Neural cell (in vitro differentiated cells): ENCODE measurements around the gene ZNHIT1.

ENCODE experiments used
- EP300 ChIP-seq: fragments of 450-650 bp; conservative IDR thresholded peaks from 2 replicates; pipeline ENCODE4 v1.6.1; 2014; ENCODE audit warnings: antibody characterized with exemption, mild to moderate bottlenecking, moderate library complexity; ENCODE audit not compliant: poor library complexity, severe bottlenecking
- EZH2 ChIP-seq: fragments of 200-600, 300-800 bp; shearing (Covaris generic), sonication (generic); IDR thresholded peaks from 2 replicates; pipeline ENCODE4 v1.6.1; 2014; ENCODE audit warnings: antibody characterized with exemption, low read length, borderline replicate concordance, mild to moderate bottlenecking; ENCODE audit not compliant: insufficient read depth, poor library complexity, severe bottlenecking
- POLR2AphosphoS5 ChIP-seq: IDR thresholded peaks from 2 replicates; pipeline ENCODE4 v1.6.1; 2012
- RAD21 ChIP-seq: fragments of 450-650 bp; conservative IDR thresholded peaks from 2 replicates; pipeline ENCODE4 v1.6.1; 2014; ENCODE audit warnings: antibody characterized with exemption, mild to moderate bottlenecking, moderate library complexity
- SMC3 ChIP-seq: fragments of 450-650 bp; conservative IDR thresholded peaks from 2 replicates; pipeline ENCODE4 v1.6.1; 2014; ENCODE audit warnings: antibody characterized with exemption, mild to moderate bottlenecking, moderate library complexity; ENCODE audit not compliant: poor library complexity
- TAF1 ChIP-seq: IDR thresholded peaks from 2 replicates; pipeline ENCODE4 v1.6.1; 2012; ENCODE audit warnings: low read depth
- TF ChIP-seq, protein P1 (sequence below): IDR thresholded peaks from 2 replicates; pipeline ENCODE4 v1.6.1; 2012; ENCODE audit warnings: borderline replicate concordance
- TF ChIP-seq, protein P2 (sequence below): fragments of 450-650 bp; IDR thresholded peaks from 2 replicates; pipeline ENCODE4 v1.5.1; 2014; ENCODE audit warnings: antibody characterized with exemption, mild to moderate bottlenecking, moderate library complexity; ENCODE audit not compliant: poor library complexity, severe bottlenecking

DNA sequence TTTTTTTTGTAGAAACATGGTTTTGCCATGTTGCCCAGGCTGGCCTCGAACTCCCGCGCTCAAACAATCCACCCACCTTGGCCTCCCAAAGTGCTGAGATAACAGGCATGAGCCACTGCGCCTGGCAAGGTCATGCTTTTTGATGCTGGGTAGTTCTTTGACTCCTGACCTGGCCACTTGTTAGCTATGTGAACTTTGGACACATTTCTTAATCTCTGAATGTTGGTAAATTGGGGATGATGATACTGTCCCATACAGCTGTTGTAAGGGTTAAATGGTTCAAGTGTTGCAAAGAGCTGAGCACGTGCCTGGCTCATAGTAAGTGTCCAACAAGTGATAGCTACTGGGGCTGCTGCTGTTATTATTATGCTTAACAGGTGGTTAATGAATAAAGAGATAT, 2.3 kb downstream of the ZNHIT1 start:
- TF ChIP-seq, protein P1, sequence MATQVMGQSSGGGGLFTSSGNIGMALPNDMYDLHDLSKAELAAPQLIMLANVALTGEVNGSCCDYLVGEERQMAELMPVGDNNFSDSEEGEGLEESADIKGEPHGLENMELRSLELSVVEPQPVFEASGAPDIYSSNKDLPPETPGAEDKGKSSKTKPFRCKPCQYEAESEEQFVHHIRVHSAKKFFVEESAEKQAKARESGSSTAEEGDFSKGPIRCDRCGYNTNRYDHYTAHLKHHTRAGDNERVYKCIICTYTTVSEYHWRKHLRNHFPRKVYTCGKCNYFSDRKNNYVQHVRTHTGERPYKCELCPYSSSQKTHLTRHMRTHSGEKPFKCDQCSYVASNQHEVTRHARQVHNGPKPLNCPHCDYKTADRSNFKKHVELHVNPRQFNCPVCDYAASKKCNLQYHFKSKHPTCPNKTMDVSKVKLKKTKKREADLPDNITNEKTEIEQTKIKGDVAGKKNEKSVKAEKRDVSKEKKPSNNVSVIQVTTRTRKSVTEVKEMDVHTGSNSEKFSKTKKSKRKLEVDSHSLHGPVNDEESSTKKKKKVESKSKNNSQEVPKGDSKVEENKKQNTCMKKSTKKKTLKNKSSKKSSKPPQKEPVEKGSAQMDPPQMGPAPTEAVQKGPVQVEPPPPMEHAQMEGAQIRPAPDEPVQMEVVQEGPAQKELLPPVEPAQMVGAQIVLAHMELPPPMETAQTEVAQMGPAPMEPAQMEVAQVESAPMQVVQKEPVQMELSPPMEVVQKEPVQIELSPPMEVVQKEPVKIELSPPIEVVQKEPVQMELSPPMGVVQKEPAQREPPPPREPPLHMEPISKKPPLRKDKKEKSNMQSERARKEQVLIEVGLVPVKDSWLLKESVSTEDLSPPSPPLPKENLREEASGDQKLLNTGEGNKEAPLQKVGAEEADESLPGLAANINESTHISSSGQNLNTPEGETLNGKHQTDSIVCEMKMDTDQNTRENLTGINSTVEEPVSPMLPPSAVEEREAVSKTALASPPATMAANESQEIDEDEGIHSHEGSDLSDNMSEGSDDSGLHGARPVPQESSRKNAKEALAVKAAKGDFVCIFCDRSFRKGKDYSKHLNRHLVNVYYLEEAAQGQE: no peak
- no peak for TF ChIP-seq POLR2AphosphoS5
- TF ChIP-seq, protein P2, sequence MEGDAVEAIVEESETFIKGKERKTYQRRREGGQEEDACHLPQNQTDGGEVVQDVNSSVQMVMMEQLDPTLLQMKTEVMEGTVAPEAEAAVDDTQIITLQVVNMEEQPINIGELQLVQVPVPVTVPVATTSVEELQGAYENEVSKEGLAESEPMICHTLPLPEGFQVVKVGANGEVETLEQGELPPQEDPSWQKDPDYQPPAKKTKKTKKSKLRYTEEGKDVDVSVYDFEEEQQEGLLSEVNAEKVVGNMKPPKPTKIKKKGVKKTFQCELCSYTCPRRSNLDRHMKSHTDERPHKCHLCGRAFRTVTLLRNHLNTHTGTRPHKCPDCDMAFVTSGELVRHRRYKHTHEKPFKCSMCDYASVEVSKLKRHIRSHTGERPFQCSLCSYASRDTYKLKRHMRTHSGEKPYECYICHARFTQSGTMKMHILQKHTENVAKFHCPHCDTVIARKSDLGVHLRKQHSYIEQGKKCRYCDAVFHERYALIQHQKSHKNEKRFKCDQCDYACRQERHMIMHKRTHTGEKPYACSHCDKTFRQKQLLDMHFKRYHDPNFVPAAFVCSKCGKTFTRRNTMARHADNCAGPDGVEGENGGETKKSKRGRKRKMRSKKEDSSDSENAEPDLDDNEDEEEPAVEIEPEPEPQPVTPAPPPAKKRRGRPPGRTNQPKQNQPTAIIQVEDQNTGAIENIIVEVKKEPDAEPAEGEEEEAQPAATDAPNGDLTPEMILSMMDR: no peak
- TF ChIP-seq TAF1: no peak
- no peak for TF ChIP-seq EP300
- no peak for TF ChIP-seq RAD21
- no peak for TF ChIP-seq SMC3
- TF ChIP-seq EZH2: no peak
